Measurements from ENCODE around the gene ASL. TPM values are rescaled to one million over a fixed set of nuclear protein-coding genes. Genes with fewer than 3 reads are reported as not detected.
"Not testable (repeated sequence)": the region's sequence is repeated elsewhere in the genome, so short reads cannot be mapped to it uniquely, and the experiment has no call there.

ASL gene
- total and polyA plus RNA-seq, 10 of the 15 experiments (the other 5 are each of a cell fraction or from before 2014, with no cell fraction given), result 0.66 to 36.7 (median 28.8) TPM

- H3K9ac ChIP-seq (ENCODE audit: control insufficient read depth, insufficient read depth, low read length); DNase-seq (ENCODE audit: low read depth, low spot score); H4K20me1 ChIP-seq (ENCODE audit: control insufficient read depth, insufficient read depth); H3K4me3 ChIP-seq; H3K4me2 ChIP-seq (ENCODE audit: control insufficient read depth, insufficient read depth); RAD21 ChIA-PET (ENCODE audit: unreplicated experiment); H3K9me3 ChIP-seq (replicated peaks; ENCODE audit: control insufficient read depth, insufficient read depth, low read length); FAIRE-seq; H3K27ac ChIP-seq (ENCODE audit: control insufficient read depth, insufficient read depth); ATAC-seq; H3K79me2 ChIP-seq (ENCODE audit: control insufficient read depth, insufficient read depth, low read length); H3K4me1 ChIP-seq (ENCODE audit: control insufficient read depth, insufficient read depth, low read length); POLR2A ChIA-PET; H3K27me3 ChIP-seq (replicated peaks in 1 of 2; ENCODE audit: control insufficient read depth in 2 of 2, insufficient read depth in 2 of 2, low read length in 1 of 2); BruUV-seq (replicated peaks); H3K36me3 ChIP-seq (ENCODE audit: control insufficient read depth in 2 of 2, insufficient read depth in 2 of 2, low read length in 1 of 2); in situ Hi-C loops (cut with MboI); H2AFZ ChIP-seq (ENCODE audit: control insufficient read depth, low read depth, low read length); SMC1A ChIA-PET (ENCODE audit: uncharacterized antibody, unreplicated experiment); intact Hi-C loops (cut with micrococcal nuclease; ENCODE audit: unreplicated experiment): not testable (repeated sequence)
- WGBS (ENCODE audit: insufficient coverage, insufficient replicate concordance, low lambda C conversion rate, missing lambda C conversion rate), result 83% methylated on average over 4 of the region's 4 CpGs
- CTCF ChIA-PET, result interaction anchor here (1.4 kb wide), 1 partner anchor 17 kb away, joined by 3 read pairs; no protein-coding TSS in a partner anchor
- TF ChIP-seq, protein P1, sequence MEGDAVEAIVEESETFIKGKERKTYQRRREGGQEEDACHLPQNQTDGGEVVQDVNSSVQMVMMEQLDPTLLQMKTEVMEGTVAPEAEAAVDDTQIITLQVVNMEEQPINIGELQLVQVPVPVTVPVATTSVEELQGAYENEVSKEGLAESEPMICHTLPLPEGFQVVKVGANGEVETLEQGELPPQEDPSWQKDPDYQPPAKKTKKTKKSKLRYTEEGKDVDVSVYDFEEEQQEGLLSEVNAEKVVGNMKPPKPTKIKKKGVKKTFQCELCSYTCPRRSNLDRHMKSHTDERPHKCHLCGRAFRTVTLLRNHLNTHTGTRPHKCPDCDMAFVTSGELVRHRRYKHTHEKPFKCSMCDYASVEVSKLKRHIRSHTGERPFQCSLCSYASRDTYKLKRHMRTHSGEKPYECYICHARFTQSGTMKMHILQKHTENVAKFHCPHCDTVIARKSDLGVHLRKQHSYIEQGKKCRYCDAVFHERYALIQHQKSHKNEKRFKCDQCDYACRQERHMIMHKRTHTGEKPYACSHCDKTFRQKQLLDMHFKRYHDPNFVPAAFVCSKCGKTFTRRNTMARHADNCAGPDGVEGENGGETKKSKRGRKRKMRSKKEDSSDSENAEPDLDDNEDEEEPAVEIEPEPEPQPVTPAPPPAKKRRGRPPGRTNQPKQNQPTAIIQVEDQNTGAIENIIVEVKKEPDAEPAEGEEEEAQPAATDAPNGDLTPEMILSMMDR (IDR thresholded peaks at IDR 0.05 in 2 of 3, conservative IDR thresholded peaks at IDR 0.05 in 1 of 3; ENCODE audit: control insufficient read depth in 2 of 3, extremely low read depth in 1 of 3, insufficient read depth in 1 of 3, low read depth in 3 of 3, low read length in 3 of 3), result peak in 1 of 3 experiments; percentile 4; a peak in 1 of 6 replicates
Measured at GRCh38 chr7:66049886-66050285, 25.7 kb upstream of the ASL start.

GRCh38 chr7:66050337-66050957 lies 25.2 kb upstream of the ASL start:
- POLR2A ChIA-PET, result no interaction called here
- SMC1A ChIA-PET (ENCODE audit: uncharacterized antibody, unreplicated experiment), result no interaction called here
- FAIRE-seq (no peak), DNase-seq (ENCODE audit: low read depth, low spot score) (no peak), ATAC-seq (no peak)
- whole genome bisulfite sequencing (ENCODE audit: insufficient coverage, insufficient replicate concordance, low lambda C conversion rate, missing lambda C conversion rate), result 68% methylated on average over 7 of the region's 7 CpGs
- intact Hi-C loops (cut with micrococcal nuclease; ENCODE audit: unreplicated experiment) (no loop called here), in situ Hi-C loops (cut with MboI) (no loop called here)
- CTCF ChIA-PET, result interaction anchor here (1.4 kb wide), 1 partner anchor 17 kb away, joined by 3 read pairs; no protein-coding TSS in a partner anchor
- no TSS peak for BruUV-seq (replicated peaks)
- no peak overlapping the region for H3K27ac ChIP-seq (ENCODE audit: control insufficient read depth, insufficient read depth)
- peaks cover 15% of the 10 kb centered on the region for H3K4me1 ChIP-seq (ENCODE audit: control insufficient read depth, insufficient read depth, low read length)
- RAD21 ChIA-PET (ENCODE audit: unreplicated experiment), result no interaction called here
- H3K36me3 ChIP-seq (ENCODE audit: control insufficient read depth in 2 of 2, insufficient read depth in 2 of 2, low read length in 1 of 2), result no peaks in the 10 kb centered on the region
- H2AFZ ChIP-seq (ENCODE audit: control insufficient read depth, low read depth, low read length), result no peak overlapping the region
- no peaks in the 10 kb centered on the region for H3K27me3 ChIP-seq (replicated peaks in 1 of 2; ENCODE audit: control insufficient read depth in 2 of 2, insufficient read depth in 2 of 2, low read length in 1 of 2)
- H3K4me3 ChIP-seq, result no peak overlapping the region
- H3K79me2 ChIP-seq (ENCODE audit: control insufficient read depth, insufficient read depth, low read length), result no peaks in the 10 kb centered on the region
- no peaks in the 10 kb centered on the region for H4K20me1 ChIP-seq (ENCODE audit: control insufficient read depth, insufficient read depth)
- no peaks in the 10 kb centered on the region for H3K9me3 ChIP-seq (replicated peaks; ENCODE audit: control insufficient read depth, insufficient read depth, low read length)
- TF ChIP-seq SPI1 (IDR thresholded peaks at IDR 0.05; ENCODE audit: borderline replicate concordance, insufficient read depth, low read depth, low read length) (no peak), ZNF622 (IDR thresholded peaks at IDR 0.05) (no peak), BRCA1 (IDR thresholded peaks at IDR 0.05; ENCODE audit: low read depth, low read length) (no peak), NBN (IDR thresholded peaks at IDR 0.05) (no peak), HDAC2 (IDR thresholded peaks at IDR 0.05) (no peak), DPF2 (IDR thresholded peaks at IDR 0.05) (no peak), NFXL1 (IDR thresholded peaks at IDR 0.05; ENCODE audit: borderline replicate concordance) (no peak)
- H3K4me2 ChIP-seq (ENCODE audit: control insufficient read depth, insufficient read depth), result no peak overlapping the region
- no peak overlapping the region for H3K9ac ChIP-seq (ENCODE audit: control insufficient read depth, insufficient read depth, low read length)

All from GM12878 (cell line).